Activated B cell treated with CpG ODN at 0.5 μM for 24 hours (primary cell): Measurements from ENCODE around the gene DRC7. TPM values are rescaled to one million over a fixed set of nuclear protein-coding genes. Genes with fewer than 3 reads are reported as not detected.

Experiments
- ATAC-seq: fragments of 200-7000 bp; cut with Tn5 transposase; one replicate; pipeline ENCODE4 v1.10.0; 2021; ENCODE audit warnings: low read depth, mild to moderate bottlenecking, moderate library complexity
- CTCF ChIA-PET: fragments of 350-600 bp; sonication (Branson Sonifier 250); formaldehyde crosslinking; loops from one replicate; lab custom pipeline; 2021; ENCODE audit warnings: antibody characterized with exemption; lab: Charles Lee
- POLR2A ChIA-PET: fragments of 350-600 bp; sonication (Branson Sonifier 250); formaldehyde crosslinking; loops from one replicate; lab custom pipeline; 2021; ENCODE audit warnings: antibody characterized with exemption; lab: Charles Lee
- DNase-seq: peaks from one replicate; pipeline ENCODE4 v3.0.0; 2022
- H3K27ac Mint-ChIP-seq: one replicate; pipeline ENCODE4 v1.8.0; 2020; ENCODE audit warnings: mixed read lengths
- H3K27me3 Mint-ChIP-seq: one replicate; pipeline ENCODE4 v1.8.0; 2021; ENCODE audit warnings: mixed read lengths
- H3K36me3 Mint-ChIP-seq: one replicate; pipeline ENCODE4 v1.8.0; 2021; ENCODE audit warnings: low read depth, mixed read lengths
- H3K4me1 Mint-ChIP-seq: one replicate; pipeline ENCODE4 v1.8.0; 2021; ENCODE audit warnings: mixed read lengths
- H3K4me3 Mint-ChIP-seq: one replicate; pipeline ENCODE4 v1.8.0; 2020; ENCODE audit warnings: mild to moderate bottlenecking, mixed read lengths
- H3K9me3 Mint-ChIP-seq: one replicate; pipeline ENCODE4 v1.8.0; 2020; ENCODE audit warnings: mixed read lengths
- CTCF ChIP-seq: fragments of 200-600 bp; IDR thresholded peaks from one replicate; pipeline ENCODE4 v1.8.0; 2022; ENCODE audit warnings: antibody characterized with exemption, mild to moderate bottlenecking
- intact Hi-C: fragments of 100-400 bp; cut with micrococcal nuclease; formaldehyde crosslinking; loops from one replicate; pipeline ENCODE4 v1.15.1; 2024
- total RNA-seq: library from RNA; stranded (reverse); gene quantifications from 2 replicates; pipeline ENCODE4 v1.2.3, GENCODE V29; 2022

Gene DRC7
- total RNA-seq, 1 donor from 2014 or later: not detected

GRCh38 chr16:57704011-57704904 is 9.7 kb downstream of the DRC7 start:
- Mint-ChIP-seq H3K4me1 (no peaks in the 10 kb centered on the region), H3K27me3 (no peaks in the 10 kb centered on the region), H3K36me3 (no peaks in the 10 kb centered on the region), H3K4me3 (no peak overlapping the region), H3K27ac (no peak overlapping the region), H3K9me3 (no peaks in the 10 kb centered on the region)
- intact Hi-C loops: no loop called here
- POLR2A ChIA-PET: no interaction called here
- no peak for TF ChIP-seq CTCF
- DNase-seq (no peak), ATAC-seq (no peak)
- CTCF ChIA-PET: no interaction called here

GRCh38 chr16:57704905-57705852 is 10.6 kb downstream of the DRC7 start:
- ChIA-PET POLR2A (no interaction called here), CTCF (no interaction called here)
- Mint-ChIP-seq H3K36me3 (no peaks in the 10 kb centered on the region), H3K4me3 (no peak overlapping the region), H3K27me3 (peaks cover 2% of the 10 kb centered on the region), H3K27ac (no peak overlapping the region), H3K9me3 (no peaks in the 10 kb centered on the region), H3K4me1 (no peaks in the 10 kb centered on the region)
- ATAC-seq (no peak), DNase-seq (no peak)
- TF ChIP-seq CTCF: no peak
- intact Hi-C loops: no loop called here

- Mint-ChIP-seq H3K9me3 (no peaks in the 10 kb centered on the region), H3K27me3 (peaks cover 8% of the 10 kb centered on the region), H3K36me3 (no peaks in the 10 kb centered on the region), H3K4me3 (no peak overlapping the region), H3K27ac (no peak overlapping the region), H3K4me1 (no peaks in the 10 kb centered on the region)
- ATAC-seq: no peak
- ChIA-PET CTCF (no interaction called here), POLR2A (no interaction called here)
- TF ChIP-seq CTCF: no peak
- no peak for DNase-seq
- intact Hi-C loops: no loop called here
These were observed 12.1 kb downstream of the DRC7 start for GRCh38 chr16:57706717-57707116.

- ATAC-seq (no peak), DNase-seq (no peak)
- Mint-ChIP-seq H3K36me3 (no peaks in the 10 kb centered on the region), H3K9me3 (no peaks in the 10 kb centered on the region), H3K4me3 (no peak overlapping the region), H3K27me3 (peaks cover 11% of the 10 kb centered on the region), H3K4me1 (no peaks in the 10 kb centered on the region), H3K27ac (no peak overlapping the region)
- CTCF ChIA-PET: no interaction called here
- POLR2A ChIA-PET: no interaction called here
- intact Hi-C loops: no loop called here
- no peak for TF ChIP-seq CTCF
These were observed 12.7 kb downstream of the DRC7 start for GRCh38 chr16:57707331-57707730.

GRCh38 chr16:57708168-57708567 is 13.6 kb downstream of the DRC7 start:
- no peak for ATAC-seq
- POLR2A ChIA-PET: no interaction called here

More at GRCh38 chr16:57708168-57708567, 13.6 kb downstream of the DRC7 start:
- intact Hi-C loops: no loop called here
- no peaks in the 10 kb centered on the region for H3K4me1 Mint-ChIP-seq
- no peak overlapping the region for H3K27ac Mint-ChIP-seq
- DNase-seq: no peak
- H3K27me3 Mint-ChIP-seq: peaks cover 19% of the 10 kb centered on the region
- no peaks in the 10 kb centered on the region for H3K36me3 Mint-ChIP-seq
- CTCF ChIA-PET: no interaction called here
- H3K9me3 Mint-ChIP-seq: no peaks in the 10 kb centered on the region
- H3K4me3 Mint-ChIP-seq: no peak overlapping the region
- no peak for TF ChIP-seq CTCF
